ENCODE measurements around the gene CASP7. TPM values are rescaled to one million over a fixed set of nuclear protein-coding genes. Genes with fewer than 3 reads are reported as not detected.

Gene CASP7
- total RNA-seq, 1 experiment from 2014 or later: 4.7 TPM

DNA sequence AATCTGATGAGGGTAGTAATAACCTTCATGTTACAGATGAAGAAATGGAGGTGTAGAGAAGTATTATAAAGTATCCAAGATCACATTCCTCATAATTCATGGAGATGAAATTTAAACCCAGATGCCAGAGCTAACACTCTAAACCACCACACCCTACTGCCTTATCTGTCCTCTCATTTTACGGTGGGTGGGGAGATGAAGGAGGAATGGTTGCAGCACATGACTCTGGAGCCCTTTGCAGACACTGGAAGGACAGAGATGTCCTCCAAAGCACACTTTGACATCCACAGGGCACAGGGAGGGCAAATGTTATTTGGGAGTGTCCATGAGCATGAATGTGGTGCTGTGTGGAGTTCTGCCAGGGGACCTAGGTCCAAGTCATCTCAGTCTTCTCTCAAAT is 72.8 kb downstream of the CASP7 start (continued):
- TF ChIP-seq FOXK1 (CRISPR knock-in tag; IDR thresholded peaks at IDR 0.05): no peak
- no peak for TF ChIP-seq OVOL2 (CRISPR knock-in tag; IDR thresholded peaks at IDR 0.05; ENCODE audit: borderline replicate concordance)
- TF ChIP-seq, protein P1, sequence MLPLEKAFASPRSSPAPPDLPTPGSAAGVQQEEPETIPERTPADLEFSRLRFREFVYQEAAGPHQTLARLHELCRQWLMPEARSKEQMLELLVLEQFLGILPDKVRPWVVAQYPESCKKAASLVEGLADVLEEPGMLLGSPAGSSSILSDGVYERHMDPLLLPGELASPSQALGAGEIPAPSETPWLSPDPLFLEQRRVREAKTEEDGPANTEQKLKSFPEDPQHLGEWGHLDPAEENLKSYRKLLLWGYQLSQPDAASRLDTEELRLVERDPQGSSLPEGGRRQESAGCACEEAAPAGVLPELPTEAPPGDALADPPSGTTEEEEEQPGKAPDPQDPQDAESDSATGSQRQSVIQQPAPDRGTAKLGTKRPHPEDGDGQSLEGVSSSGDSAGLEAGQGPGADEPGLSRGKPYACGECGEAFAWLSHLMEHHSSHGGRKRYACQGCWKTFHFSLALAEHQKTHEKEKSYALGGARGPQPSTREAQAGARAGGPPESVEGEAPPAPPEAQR (CRISPR knock-in tag; IDR thresholded peaks at IDR 0.05): no peak
- TF ChIP-seq GTF2I (CRISPR knock-in tag; conservative IDR thresholded peaks at IDR 0.05): no peak
- TF ChIP-seq, protein P2, sequence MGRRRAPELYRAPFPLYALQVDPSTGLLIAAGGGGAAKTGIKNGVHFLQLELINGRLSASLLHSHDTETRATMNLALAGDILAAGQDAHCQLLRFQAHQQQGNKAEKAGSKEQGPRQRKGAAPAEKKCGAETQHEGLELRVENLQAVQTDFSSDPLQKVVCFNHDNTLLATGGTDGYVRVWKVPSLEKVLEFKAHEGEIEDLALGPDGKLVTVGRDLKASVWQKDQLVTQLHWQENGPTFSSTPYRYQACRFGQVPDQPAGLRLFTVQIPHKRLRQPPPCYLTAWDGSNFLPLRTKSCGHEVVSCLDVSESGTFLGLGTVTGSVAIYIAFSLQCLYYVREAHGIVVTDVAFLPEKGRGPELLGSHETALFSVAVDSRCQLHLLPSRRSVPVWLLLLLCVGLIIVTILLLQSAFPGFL (CRISPR knock-in tag; IDR thresholded peaks at IDR 0.05; ENCODE audit: borderline replicate concordance): no peak
- TF ChIP-seq ZNF671 (CRISPR knock-in tag; IDR thresholded peaks at IDR 0.05): no peak
- no peak for TF ChIP-seq EMX1 (CRISPR knock-in tag; IDR thresholded peaks at IDR 0.05)
- no peak for TF ChIP-seq CBFB (CRISPR knock-in tag; IDR thresholded peaks at IDR 0.05; ENCODE audit: low read depth)
- no peak for TF ChIP-seq ZNF219 (CRISPR knock-in tag; IDR thresholded peaks at IDR 0.05; ENCODE audit: borderline replicate concordance)
- no peak for TF ChIP-seq ZNF423 (CRISPR knock-in tag; IDR thresholded peaks at IDR 0.05)
- TF ChIP-seq, protein P3, sequence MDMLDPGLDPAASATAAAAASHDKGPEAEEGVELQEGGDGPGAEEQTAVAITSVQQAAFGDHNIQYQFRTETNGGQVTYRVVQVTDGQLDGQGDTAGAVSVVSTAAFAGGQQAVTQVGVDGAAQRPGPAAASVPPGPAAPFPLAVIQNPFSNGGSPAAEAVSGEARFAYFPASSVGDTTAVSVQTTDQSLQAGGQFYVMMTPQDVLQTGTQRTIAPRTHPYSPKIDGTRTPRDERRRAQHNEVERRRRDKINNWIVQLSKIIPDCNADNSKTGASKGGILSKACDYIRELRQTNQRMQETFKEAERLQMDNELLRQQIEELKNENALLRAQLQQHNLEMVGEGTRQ (CRISPR knock-in tag; IDR thresholded peaks at IDR 0.05): no peak
- no peak for TF ChIP-seq TEAD1 (CRISPR knock-in tag; IDR thresholded peaks at IDR 0.05)
- TF ChIP-seq ZBTB21 (CRISPR knock-in tag; IDR thresholded peaks at IDR 0.05; ENCODE audit: borderline replicate concordance): no peak
- TF ChIP-seq, protein P4, sequence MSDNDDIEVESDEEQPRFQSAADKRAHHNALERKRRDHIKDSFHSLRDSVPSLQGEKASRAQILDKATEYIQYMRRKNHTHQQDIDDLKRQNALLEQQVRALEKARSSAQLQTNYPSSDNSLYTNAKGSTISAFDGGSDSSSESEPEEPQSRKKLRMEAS (CRISPR knock-in tag; IDR thresholded peaks at IDR 0.05): no peak

DNA sequence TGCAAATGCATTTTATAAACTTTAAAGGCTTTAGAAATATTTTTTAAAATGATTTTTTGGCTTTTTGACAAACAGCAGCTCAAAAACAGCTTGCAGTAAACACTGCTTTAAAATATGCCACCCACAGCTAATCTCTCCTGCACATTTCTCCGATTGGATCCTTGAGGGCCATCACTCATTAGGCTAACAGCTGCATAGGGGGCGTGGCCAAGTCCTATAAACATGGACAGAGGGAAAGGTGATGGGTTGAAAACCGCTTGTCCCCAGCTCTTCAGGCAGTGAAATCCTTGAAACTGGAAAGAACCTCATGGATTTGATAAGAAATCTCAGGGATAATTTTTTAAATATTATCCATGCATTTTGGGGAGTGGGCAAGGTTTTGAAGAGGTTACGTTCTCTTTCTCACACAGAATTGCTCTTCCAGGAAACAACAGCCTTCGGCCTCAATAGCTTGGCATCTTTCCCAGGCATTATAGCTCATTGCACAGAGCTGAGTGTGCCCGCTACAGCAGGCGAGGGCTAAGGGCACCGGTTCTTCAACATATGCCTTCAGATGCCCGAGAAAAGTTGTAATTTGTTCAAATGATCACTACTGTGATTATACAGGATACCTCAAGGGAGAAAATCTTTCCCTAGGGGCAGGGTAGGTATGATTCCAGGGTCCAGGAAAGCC is 73.4 kb downstream of the CASP7 start:
- no peaks in the 10 kb centered on the region; the same call in 1 of the 2 replicates for H3K27me3 Mint-ChIP-seq (ENCODE audit: low read depth)
- H3K9me3 Mint-ChIP-seq: no peaks in the 10 kb centered on the region
- H3K27ac Mint-ChIP-seq: no peak overlapping the region
- TF ChIP-seq IRF2 (CRISPR knock-in tag; IDR thresholded peaks at IDR 0.05; ENCODE audit: borderline replicate concordance, low read depth): no peak
- TF ChIP-seq NFYB (CRISPR knock-in tag; conservative IDR thresholded peaks at IDR 0.05; ENCODE audit: low read depth): no peak
- TF ChIP-seq, protein P5, sequence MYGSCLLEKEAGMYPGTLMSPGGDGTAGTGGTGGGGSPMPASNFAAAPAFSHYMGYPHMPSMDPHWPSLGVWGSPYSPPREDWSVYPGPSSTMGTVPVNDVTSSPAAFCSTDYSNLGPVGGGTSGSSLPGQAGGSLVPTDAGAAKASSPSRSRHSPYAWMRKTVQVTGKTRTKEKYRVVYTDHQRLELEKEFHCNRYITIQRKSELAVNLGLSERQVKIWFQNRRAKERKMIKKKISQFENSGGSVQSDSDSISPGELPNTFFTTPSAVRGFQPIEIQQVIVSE (CRISPR knock-in tag; IDR thresholded peaks at IDR 0.05; ENCODE audit: borderline replicate concordance): no peak
- TF ChIP-seq ZNF423 (CRISPR knock-in tag; IDR thresholded peaks at IDR 0.05): no peak
- TF ChIP-seq OVOL2 (CRISPR knock-in tag; IDR thresholded peaks at IDR 0.05; ENCODE audit: borderline replicate concordance): no peak
- TF ChIP-seq, protein P6, sequence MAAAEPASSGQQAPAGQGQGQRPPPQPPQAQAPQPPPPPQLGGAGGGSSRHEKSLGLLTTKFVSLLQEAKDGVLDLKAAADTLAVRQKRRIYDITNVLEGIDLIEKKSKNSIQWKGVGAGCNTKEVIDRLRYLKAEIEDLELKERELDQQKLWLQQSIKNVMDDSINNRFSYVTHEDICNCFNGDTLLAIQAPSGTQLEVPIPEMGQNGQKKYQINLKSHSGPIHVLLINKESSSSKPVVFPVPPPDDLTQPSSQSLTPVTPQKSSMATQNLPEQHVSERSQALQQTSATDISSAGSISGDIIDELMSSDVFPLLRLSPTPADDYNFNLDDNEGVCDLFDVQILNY (CRISPR knock-in tag; IDR thresholded peaks at IDR 0.05): no peak
- no peak for TF ChIP-seq ZBTB21 (CRISPR knock-in tag; IDR thresholded peaks at IDR 0.05; ENCODE audit: borderline replicate concordance)
- TF ChIP-seq, protein P7, sequence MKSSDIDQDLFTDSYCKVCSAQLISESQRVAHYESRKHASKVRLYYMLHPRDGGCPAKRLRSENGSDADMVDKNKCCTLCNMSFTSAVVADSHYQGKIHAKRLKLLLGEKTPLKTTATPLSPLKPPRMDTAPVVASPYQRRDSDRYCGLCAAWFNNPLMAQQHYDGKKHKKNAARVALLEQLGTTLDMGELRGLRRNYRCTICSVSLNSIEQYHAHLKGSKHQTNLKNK (CRISPR knock-in tag; IDR thresholded peaks at IDR 0.05): no peak
- no peak for TF ChIP-seq ZNF121 (CRISPR knock-in tag; IDR thresholded peaks at IDR 0.05)
- no peak for TF ChIP-seq MYBL2 (CRISPR knock-in tag; IDR thresholded peaks at IDR 0.05)
- no peak for TF ChIP-seq GTF2I (CRISPR knock-in tag; conservative IDR thresholded peaks at IDR 0.05)
- no peak for DNase-seq (ENCODE audit: low spot score)
- no peaks in the 10 kb centered on the region for H3K4me1 Mint-ChIP-seq
- ATAC-seq: no peak
- CTCF ChIA-PET: no interaction called here
- POLR2A ChIA-PET: no interaction called here
- no peak overlapping the region for H3K4me3 Mint-ChIP-seq
- H3K36me3 Mint-ChIP-seq: no peaks in the 10 kb centered on the region
